GM18867 (cell line): ENCODE measurements around the gene C11orf65.
"Not testable (repeated sequence)": the region's sequence is repeated elsewhere in the genome, so short reads cannot be mapped to it uniquely, and the experiment has no call there.

Experiments used
- ATAC-seq: cut with Tn5 transposase; IDR thresholded peaks from one replicate; pipeline ENCODE4 v1.9.1; 2021; ENCODE audit warnings: mild to moderate bottlenecking, moderate library complexity; ENCODE audit not compliant: unreplicated experiment

Gene C11orf65

DNA sequence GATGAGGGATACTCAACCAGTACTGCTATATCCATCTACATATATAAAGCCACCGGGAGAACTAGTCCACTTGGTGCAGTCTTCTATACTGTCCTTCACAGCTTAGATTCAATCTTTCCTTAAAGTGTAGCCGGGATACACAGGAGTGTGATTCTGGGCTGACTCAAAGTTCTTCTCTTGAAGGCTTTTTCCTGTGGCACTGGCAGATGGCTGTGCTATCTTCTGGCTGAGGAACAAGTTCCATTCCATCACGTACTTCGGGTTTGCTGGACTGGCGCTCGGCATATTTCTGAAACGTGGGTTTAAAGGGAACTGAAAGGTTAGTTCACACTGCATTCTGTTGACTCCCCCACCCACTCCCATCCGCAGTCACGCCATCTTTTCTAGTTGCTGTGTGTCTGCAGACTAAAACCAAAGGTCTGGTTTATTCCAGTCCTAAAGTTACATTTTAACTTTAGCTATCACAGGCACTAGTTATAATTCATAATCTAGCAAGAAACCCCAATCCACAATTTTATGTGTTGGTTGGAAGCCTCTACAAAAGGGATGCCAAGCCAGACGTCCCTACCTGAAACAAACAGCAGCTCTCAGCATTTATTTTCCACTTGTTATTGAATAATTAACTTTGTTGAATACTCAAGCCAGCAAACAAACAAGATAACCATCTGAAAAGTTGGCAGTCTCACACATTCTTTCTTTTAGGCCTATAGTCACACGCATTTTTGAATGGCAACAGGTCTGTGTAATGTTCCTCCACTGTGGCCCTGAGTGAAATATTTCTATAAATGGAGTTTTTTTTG, 7.5 kb upstream of the C11orf65 start:
- ATAC-seq: peak; percentile 61

DNA sequence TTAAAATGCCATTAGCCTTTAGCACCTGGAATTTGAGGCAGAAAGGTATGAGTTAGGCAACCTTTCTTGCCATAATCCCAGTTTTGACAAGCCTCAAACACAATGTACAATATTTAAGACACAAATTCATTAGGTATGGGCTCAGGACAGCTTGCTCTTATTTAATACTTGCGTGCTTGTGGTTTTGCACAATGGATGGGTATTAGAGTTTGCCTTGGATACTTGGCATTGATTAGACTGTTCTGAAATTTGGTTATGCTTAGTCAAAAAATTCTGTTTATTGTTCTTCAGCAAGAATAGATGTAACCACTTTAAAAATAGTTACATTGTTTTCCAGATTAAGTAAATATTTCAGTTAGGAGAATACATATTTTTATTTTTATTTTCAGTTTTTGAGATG, 5.4 kb upstream of the C11orf65 start:
- no peak for ATAC-seq

DNA sequence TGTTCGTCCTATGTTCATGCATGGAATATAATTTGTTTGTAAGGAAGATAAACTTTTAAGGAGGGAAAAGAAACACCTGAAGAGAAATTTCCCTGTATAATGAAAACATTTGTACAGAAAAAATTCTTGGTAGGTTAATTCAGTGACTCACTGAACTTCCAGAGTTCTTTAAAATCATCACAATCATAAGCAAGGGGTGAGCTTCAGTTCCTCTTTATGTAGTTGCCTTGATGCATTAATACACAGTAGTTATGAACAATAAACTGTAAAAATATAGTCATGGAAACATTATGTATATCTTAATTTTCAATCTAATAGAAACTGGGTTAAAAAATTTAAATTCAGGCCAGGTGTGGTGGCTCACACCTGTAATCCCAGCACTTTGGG, 1.1 kb upstream of the C11orf65 start:
- no peak for ATAC-seq

DNA sequence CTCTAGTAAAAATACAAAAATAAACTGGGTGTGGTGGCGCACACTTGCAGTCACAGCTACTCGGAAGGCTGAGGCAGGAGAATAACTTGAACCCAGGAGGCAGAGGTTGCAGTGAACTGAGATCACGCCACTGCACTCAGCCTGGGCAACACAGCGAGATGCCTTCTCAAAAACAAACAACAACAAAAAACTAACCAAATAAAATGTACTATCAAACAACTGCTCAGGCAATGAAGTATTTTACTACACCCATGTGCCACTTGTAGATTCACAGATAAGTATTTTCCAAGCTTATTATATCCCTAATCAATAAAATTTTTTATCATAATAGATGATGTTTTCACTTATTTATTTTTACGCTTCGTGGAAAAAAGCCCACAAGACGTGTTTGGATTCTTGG, 924 bp downstream of the C11orf65 start:
- no peak for ATAC-seq

DNA sequence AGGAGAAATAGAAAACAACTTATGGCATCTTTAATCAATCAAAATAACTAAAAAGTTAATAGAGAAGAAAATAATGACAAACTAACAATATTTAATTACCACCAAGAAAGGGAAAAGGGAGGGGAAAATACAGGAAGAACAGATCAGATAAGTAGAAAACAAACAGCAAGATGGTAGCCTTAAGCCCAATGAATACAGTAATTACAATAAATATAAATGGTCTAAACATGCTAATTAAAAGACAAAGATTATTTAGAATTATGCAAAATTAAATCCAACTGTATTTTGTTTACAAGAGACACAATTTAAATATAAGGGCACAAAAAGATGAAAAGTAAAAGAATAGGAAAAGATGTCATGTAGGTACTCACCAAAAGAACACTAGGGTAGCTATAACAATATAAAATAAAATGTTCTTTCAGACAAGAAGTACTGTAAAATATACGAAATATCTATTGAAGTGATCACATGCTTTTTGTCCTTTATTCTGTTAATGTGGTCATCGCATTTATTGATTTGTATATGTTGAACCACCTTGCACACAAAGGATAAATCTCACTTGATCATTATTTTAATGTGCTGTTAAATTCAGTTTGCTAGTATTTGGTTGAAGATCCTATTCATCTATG, 14.0 kb downstream of the C11orf65 start:
- no peak for ATAC-seq

DNA sequence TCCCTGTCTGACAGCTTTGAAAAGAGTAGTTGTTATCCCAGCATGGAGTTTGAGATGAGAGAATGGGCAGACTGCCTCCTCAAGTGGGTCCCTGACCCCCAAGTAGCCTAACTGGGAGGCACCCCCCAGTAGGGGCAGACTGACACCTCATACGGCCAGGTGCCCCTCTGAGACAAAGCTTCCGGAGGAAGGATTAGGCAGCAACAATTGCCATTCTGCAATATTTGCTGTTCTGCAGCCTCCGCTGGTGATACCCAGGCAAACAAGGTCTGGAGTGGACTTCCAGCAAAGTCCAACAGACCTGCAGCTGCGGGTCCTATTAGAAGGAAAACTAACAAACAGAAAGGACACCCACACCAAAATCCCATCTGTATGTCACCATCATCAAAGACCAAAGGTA, 25.9 kb downstream of the C11orf65 start:
- ATAC-seq: not testable (repeated sequence)

DNA sequence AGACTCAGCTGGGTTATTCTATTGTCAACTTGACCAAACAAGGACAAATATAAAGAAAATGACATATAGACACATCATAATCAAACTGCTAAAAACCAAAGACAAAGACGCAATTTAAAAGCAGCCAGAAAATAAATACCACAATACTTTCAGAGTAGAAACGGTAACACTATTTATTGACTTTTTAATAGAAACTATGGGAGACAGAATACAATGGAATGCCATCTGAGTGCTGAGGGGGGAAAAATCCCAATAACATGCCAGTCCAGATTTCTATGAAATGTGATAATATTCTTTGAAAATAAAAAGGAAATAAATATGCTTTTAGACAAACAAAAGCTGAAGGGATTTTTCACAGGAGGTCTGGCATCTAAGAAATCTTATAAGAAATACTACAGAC, 30.7 kb downstream of the C11orf65 start:
- ATAC-seq: no peak

DNA sequence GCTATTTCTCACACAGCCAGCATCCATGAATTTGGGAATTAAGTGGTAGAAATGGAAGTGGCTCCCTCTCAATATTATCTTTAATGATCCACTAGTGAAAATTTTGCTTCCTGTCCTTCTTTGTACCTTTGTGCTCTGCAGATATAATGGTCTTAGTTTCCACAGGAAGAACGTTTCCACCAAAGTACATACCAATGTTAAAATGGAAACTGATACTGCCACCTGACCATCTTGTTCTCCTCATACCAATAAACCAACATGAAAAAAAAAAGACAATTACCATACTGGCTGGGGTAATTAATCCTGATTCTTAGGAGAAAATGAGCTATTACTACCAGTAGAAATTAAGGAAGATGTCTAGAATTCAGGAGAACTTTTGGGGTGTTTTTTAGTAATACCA, 32.3 kb downstream of the C11orf65 start:
- no peak for ATAC-seq

DNA sequence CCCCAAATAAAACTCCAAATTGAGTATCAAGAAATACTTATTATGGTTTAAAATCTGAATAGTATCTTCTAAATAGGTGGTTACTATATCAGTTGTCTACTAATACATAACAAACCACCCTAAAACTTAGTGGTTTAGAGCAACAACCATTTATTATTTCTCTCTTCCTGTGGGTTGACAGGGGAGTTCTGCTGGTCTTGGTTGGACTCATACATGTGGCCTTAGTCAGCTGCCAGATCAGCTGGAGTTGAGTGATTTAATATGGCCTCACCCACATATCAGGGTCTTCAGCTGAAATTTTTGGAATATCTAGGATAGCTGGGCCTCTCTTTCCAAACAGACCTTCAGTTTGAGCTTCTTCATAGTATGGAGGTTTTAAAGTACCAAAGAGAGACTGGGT, 34.5 kb downstream of the C11orf65 start:
- no peak for ATAC-seq

DNA sequence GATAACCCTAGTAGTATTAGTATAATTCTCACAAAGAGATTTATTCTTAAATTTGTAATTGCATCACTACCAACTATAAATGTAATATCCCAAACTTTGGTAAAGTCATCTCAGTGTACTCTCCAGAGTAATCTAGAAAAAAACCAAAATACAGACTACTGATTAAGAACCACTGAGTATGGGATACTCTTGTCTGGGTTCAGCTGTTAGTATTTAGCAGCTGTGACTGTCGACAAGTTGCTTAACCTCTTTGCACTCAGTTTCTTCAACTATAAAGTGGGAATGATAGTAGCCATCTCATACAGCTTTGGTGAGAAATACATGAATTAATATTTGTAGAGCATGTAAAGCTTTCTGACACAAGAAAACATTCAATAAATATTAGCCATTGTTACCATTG, 35.3 kb downstream of the C11orf65 start:
- no peak for ATAC-seq

DNA sequence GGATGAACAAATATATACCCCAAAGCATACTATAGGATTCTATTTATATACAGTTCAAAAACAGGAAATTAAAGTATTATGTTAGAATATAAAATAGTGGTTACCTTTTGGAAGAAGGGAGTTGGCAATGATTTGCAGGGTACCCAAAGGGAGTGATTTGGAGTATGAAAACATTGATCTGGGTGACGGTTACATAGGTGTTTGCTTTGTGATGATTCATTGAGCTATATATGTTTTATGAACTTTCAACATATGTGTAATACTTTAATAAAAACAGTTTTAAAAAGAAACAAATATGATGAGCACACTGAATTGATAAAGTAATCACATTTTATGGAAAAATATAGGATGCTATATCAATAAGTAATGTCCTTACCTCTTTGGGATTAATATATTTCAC, 36.0 kb downstream of the C11orf65 start:
- ATAC-seq: no peak

DNA sequence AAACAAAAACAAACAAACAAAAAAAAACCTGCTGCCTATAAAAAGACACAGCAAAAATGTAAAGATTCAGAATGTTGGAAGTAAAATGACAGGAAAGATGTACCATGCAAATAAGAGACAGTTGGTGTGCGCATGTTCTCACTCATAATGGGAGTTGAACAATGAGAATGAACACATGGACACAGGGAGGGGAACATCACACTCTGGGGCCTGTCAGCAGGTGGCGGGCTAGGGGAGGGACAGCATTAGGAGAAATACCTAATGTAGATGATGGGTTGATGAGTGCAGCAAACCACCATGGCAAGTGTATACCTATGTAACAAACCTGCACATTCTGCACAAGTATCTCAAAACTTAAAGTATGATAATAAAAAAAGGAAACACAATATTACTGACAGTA, 49.8 kb downstream of the C11orf65 start:
- not testable (repeated sequence) for ATAC-seq

DNA sequence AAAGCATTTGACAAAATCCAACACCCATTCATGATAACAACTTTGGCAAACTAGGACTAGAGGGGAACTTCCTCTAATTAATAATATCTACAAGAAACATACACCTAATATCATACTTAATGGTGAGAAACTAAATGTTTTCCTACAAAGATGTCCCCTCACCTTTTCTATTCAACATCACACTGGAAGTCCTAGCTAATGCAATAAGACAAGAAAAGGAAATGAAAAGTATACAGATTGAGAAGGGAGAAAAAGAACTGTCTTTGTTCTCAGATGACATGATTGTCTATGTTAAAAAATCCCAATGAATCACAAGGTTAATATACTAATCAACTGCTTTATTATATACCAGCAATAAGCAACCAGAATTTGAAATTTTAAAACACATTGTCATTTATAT, 52.4 kb downstream of the C11orf65 start:
- no peak for ATAC-seq

DNA sequence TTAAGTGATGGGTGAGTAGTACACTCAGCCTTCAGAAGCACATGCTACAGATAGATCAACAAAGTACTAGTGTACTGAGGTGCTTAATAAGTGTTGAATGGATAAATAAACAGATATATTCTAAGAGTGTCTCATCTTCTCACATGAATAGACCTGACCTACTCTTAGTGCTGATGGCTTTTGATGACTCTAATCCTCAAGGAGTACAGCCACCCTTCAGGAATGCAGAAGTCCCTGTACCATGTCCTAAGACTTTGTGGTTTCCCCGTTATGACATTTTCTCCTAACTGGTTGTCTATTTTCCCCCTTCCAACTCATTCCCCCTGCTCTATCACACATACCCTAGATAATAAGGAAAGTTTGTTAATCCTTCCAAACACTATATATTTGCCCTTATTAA, 61.6 kb downstream of the C11orf65 start:
- no peak for ATAC-seq

DNA sequence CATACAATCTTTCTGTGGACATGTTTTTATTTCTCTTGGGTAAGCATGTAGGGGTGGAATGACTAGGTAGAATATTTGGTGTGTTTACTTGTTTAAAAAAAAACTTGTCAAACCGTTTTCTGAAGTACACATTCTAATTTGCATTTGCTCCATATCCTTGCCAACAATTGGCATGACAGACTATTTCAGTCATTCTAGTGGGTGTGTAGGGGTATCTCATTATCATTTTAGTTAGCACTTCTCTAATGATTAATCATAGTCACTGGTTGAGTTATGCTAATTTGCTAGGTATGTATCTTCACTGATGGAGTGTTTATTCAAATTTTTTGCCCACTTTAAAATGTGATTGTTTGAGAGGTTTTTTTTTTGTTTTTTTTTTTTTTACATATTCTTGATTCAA, 64.3 kb downstream of the C11orf65 start:
- ATAC-seq: no peak

DNA sequence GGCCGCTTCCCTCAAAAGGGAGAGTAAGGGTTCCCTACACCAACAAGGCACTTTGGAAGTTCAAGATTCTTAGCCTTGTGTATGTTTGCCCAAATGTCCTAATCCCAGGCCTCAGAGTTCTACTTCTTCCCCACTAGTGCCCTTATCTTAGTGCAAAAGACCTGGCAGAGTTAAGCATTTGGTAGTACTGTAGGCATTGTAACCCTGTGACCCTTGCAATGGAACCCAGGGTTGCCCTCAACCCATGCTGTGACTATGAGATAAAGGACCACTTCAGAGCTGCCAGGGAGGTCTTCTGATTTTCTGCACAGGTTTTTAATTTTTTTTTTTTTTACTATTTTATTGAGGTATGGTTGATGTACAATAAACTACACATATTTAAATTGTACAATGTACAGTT, 65.1 kb downstream of the C11orf65 start:
- no peak for ATAC-seq

DNA sequence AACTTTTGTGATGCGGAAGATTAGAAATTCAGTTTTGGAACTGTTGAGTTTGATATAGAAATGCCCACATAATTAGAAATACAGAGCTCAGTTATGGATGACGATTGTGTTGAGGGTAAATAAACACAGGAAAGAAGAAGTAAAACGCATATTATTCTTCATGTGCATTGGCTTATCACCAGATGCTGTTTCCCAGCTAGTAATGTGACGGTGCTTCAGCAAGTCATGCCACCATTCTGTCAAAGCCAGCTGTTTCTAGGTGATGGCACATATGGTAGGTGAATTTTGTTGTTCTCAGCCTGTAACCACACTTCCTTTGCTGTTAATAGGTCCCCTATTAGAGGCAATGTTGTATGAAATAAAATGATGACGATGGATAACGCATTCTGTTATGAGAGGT, 68.9 kb downstream of the C11orf65 start:
- no peak for ATAC-seq

DNA sequence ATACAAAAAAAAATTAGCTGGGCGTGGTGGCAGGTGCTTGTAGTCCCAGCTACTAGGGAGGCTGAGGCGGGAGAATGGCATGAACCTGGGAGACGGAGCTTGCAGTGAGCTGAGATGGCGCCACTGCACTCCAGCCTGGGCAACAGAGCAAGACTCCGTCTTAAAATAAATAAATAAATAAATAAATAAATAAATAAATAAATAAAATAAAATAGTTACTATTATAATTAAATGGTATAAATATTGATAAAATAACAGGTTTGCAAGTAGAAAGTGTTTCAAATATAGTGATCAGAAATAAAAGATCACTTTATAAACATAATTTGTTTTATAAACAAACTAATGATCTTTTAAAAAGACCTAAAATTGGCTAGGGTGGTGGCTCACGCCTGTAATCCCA, 70.7 kb downstream of the C11orf65 start:
- ATAC-seq: not testable (repeated sequence)

DNA sequence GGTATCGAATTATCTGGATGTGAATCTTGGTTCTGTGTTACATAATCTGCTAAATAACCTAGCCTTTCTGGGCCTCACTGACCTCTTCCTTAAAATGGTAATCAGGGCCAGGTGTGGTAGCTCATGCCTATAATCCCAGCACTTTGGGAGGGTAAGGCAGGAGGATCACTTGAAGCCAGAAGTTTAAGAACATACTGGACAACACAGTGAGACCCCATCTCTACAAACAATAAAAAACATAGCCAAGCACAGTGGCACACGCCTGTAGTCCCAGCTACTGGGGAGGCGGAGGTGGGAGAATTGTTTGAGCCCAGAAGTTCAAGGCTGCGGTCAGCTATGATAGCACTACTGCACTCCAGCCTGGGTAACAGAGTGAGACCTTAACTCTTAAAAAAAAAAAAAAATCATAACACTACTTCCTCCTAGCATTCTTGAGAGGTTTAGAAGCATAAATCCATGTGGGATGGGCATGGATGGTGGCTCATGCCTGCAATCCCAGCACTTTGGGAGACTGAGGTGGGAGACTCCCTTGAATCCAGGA, 72.5 kb downstream of the C11orf65 start:
- ATAC-seq: no peak

DNA sequence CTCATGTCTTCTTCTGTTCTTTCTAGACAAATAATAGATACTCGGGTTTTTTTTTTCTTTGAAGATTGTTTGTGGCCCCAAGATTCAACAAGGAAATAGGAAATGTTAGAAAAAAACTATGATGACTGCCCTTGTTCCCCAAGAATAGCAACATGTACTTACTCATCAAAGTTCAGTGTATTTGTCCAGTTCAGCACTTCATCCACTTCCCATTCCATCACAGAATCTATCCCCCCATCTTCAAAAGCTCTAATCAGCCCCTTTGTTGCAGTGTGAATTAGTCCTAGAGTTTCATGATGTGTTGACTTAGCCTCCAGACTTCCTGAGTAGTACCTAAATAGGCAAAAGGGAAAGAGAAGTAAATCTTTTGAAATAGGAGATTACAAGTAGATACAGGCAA, 74.3 kb downstream of the C11orf65 start:
- no peak for ATAC-seq

DNA sequence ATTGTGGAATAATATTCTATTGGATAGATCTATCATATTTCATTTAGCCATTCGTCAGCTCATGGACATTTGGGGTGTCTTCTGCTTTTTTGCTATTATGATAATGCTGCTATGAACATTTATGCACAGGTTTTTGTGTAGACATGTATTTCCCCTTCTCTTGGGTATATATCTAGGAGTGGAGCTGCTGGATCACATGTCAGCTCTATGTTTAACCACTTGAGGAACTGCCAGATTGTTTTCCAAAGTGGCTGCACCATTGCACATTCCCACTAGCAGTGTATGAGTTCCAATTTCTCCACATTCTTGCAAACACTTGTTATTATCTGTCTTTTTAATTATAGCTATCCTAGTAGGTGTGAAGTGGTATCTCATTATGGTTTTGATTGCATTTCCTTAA, 75.0 kb downstream of the C11orf65 start:
- ATAC-seq: no peak

DNA sequence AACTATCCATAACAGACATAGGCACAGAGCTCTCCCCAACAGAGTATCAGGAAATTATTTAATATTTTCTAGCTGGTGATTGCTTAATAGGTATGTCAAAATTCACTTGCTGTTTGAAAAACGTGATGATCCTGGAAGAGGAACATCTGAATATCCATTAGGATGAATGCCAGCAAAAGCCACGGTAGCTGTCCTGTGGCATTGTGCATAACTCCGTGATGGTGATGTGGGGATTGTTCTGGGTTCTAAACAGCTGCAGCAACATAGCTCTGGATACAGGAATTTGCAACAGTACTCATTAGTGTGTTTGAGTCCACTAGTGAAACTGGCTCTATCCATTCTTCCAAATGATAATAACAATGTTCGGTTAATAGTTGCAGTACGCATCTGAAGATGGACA, 78.8 kb downstream of the C11orf65 start:
- no peak for ATAC-seq
